GM18867 (cell line): ENCODE results near the gene ACOT7.

Source experiments
- ATAC-seq: cut with Tn5 transposase; IDR thresholded peaks from one replicate; pipeline ENCODE4 v1.9.1; 2021; ENCODE audit warnings: mild to moderate bottlenecking, moderate library complexity; ENCODE audit not compliant: unreplicated experiment

ACOT7 gene

DNA sequence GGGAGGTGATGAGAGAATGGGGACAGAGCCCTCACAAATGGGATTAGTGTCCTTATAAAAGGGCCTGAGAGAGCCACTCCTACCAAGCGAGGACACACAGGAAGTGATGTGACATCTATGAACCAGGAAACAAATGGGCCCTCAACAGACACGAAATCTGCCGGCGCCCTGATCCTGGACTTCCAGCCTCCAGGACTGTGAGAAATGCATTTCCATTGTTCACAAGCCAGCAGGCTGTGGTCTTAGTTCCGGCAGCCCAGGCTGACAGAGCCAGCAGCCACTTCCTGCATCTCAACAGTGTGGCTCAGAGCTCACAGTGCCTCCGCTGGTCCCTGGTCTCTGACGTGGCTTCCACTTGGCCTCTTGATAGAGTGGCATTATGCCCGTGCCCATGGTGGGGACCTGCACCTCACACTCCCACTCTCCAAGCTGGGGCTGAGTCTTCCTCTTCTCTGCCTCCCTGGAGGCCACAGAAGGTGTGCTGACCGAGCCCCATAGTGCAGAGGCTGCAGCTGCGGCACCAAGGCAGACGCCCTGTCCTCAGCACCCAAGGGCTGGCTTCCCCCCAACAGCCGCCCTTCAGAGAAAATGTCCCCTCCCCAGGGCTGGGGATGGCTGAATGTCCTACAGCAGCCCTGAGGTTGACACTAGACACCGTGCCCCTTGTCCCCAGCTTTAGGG lies 44.9 kb downstream of the ACOT7 start:
- no peak for ATAC-seq

DNA sequence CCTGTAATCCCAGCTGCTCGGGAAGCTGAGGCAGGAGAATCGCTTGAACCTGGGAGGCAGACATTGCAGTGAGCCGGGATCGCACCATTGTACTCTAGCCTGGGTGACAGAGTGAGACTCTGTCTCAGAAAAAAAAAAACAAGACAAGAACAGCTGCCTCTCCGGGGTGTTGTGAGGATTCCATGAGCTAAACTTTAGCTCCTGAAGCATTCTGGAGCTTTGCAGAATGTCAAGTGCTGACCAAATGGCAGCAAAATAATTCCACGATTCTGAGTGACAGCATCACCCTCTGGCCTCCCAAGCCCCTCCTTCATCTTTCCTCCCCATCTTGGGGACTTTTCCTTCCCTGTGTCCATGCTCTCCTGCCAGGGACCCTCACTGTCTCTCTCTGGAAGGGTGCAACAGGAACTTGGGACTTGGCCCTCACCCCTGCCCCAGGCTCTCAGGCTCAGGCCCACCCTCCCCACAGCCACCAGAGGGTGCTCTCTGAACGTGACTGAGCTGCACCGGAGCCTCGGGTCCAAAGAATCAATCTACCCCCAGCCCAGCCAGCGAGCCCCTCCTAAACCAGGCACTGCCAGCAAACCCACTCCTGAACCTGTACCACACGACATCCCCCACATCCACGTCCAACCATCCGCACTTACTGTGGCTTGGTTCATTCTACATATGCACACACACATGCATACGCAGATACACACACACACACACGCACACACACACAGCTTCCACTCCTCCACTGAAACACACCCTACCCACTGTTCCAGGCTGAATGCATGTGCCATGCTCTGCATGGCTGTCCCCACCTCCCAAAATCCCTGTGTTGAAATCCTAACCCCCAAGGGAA lies 45.7 kb downstream of the ACOT7 start:
- ATAC-seq, result no peak

DNA sequence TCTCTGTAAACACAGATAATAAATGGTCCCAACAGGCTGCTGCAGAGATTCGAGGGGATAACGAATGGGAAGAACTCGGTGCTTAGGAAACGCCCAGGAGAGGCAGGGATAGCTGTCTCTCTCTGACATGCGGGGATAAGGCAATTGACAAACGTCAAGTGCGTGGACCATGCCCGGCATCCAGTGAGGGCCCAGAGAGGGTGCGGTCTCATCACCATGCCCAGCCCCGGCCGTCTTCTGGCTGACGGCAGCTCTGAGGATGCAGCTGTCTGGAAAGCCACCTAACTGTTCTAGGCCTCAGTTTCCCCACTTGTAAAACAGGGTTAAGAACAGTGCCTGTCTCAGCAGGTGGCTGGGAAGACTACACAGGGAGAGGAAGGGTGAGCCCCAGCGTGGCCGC lies 48.1 kb downstream of the ACOT7 start:
- no peak for ATAC-seq

DNA sequence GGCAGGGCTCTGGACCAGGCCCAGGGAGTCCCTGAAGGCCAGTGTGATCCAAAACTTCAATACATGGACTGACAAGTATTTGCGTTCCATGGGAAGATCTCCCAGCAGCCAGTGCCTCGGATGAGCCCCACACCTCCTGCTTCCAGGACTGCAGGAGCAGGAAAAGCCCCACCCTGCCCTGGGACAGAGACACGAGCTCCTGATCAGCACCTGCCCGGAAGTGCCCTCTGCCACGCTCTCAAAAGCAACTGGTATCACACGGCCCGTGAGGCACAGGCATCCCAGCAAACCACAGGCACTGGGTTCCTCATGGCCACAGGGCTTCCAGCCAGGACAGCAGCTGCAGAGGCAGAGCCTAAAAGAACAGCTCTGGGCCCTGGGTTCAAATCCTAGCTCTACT lies 48.6 kb downstream of the ACOT7 start:
- no peak for ATAC-seq

DNA sequence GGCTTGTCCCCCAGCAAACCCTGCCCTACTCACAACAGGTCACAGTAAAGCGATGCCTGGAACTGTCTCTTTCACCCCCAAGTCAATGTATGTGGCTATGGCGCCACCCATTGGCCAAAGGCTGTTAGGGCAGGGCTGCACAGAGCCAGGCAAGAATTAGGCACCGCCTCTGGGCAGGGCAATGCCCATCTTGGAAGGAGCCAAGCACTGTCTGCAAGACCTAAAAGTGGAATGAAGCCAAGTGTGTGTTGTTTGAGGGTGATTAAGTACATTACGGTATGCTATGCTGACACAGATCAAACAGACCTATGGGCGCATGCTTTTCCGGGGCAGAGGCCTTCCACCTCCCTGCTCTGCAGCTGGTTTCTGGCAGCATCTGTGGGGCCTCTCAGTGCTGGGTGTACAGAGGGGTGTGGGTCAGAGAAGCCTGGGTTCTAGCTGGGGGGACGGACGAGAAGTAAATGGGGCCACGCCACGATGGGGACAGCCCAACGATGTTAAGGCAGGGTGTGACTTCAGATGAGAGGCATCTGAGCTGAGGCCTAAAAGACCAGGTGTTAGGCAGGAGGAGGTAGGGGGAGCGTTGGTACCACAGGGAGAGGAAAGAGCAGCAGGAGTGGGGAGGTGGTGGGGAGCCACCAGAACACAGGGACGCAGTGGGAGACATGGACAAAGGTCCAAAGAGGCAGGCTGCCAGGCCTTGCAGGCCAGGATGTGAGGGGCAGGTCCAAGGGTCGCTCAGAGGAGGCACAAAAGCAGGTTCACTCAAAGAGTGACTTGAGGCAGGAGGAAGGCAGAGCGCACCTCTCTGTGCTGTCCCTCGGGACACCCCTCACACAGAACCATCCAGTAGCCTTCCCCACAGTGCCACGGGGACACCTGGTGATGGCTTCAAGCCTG lies 49.8 kb downstream of the ACOT7 start:
- no peak for ATAC-seq

DNA sequence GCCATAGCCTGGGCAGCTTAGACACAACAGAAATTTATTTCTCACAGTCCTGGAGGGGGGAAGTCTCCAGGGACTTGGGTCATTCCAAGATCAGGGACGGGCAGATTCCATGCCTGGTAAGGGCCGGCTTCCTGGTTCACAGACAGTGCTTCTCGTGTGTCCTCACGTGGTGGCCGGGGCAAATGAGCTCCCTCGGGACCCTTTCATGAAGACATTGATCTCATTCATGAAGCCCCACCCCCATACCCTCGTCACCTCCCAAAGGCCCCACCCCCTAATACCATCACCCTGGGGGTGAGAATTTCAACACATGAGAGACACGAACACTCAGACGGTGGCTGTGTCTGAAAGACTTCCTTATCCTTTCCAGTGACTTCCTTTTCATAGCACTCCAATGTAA lies 51.5 kb downstream of the ACOT7 start:
- ATAC-seq, result no peak

DNA sequence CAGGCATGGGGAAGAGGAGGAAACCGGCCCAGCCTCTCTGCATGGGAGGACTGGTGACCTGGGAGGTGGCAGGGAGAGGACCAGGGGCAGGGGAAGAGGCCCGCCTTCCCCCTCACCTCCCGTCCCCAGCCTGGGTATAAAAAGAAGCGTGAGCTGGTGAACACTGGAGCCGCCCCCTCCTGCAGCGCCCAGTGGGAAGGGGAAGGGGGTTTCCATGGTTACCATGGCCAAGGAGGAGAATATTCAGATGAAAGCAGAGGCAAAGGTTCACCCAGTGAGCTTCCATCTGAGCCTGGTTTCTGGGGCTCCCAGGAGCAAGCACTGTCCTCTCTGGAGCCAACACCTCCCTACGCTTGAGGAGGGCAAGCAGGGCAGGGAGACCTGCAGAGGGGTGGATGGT lies 54.9 kb downstream of the ACOT7 start:
- ATAC-seq, result no peak

DNA sequence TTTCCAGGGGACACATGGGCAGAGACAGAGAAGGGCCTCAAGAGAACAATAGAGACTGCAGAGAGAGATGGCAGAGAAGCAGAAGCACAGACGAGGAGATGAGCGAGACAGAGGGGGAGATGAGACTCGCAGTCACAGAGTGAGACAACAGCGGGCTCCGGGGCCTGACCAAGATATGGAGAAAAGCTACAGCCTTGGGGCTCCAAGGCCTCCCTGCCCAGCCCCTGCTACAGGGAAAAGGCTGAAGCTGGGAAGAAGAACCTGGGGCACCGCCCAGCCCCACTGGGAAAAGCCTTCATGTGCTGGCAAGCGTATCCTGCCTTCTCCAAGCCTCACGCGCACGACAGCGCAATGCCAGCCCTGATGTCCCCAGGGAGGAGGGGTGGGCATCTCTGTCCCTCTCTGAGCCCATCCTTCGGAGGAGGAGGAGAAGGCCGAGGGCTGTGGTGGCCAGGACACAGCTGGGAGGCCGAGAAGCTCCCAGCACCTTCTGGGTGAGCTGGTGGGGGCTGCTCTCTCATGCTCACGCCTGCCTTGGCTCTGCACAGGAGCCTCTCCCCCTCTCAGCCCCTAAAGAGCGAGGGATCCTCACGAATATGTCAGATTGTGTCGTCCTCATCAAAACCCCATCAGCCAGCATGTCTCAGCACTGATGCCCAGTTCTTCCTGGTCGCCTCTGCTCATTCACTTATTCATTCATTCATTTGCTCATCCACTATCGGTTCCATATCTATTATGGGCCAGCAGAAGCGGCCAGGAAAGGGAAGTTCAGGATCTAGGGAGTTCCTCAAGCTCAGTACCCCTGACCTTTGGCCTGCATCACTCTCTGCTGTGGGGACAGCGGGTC lies 56.6 kb downstream of the ACOT7 start:
- ATAC-seq, result no peak

DNA sequence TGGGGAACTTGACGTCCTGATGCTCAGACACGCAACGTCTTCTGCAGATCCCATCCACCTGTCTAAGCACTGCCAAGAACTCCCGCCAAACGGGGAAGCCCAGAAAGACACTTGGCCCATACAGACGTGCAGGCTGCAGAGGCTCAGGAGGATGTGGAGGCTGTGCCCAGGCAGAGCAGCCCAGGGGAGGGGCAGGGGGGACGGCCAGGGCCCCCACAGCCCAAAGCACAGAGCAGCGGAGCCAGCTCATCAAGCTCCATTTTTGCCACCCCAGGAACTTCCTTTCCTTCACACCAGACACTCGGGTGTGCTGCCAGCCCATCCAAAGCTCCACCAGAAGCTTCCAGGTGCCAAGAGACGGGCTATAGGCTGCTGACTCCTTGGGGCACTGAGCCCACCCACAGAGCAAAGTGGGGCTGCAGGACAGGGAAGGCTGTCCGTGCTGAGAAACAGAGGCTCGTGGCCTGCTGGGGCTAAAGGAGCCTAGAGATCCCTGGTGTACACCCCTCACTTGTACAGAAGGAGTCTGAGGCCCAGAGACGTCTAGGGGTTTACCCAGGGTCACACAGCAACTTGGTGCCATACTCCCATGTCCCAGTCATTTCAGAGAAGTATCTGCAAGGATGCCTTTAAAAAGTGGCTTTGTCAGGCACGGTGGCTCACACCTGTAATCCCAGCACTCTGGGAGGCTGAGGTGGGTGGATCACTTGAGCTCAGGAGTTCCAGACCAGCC lies 59.1 kb downstream of the ACOT7 start:
- no peak for ATAC-seq

DNA sequence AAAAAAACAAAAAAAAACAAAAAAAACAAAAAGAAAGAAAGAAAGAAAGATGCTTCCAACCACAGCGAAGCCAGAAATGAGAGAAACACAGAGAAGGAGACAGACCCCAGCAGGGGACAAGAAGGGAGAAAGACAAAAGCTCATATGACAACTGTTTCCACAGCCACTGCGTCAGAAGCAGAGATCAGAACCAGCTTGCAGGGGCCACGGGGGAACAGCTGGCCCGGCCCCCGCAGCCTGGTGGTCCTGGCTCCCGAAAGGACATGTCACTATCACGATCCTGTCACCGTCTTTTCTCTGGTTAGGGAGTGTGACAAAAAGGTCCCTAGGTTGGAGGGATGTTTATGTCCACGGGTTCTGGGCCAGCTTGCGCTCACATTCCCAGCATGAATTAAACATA lies 60.7 kb downstream of the ACOT7 start:
- no peak for ATAC-seq

DNA sequence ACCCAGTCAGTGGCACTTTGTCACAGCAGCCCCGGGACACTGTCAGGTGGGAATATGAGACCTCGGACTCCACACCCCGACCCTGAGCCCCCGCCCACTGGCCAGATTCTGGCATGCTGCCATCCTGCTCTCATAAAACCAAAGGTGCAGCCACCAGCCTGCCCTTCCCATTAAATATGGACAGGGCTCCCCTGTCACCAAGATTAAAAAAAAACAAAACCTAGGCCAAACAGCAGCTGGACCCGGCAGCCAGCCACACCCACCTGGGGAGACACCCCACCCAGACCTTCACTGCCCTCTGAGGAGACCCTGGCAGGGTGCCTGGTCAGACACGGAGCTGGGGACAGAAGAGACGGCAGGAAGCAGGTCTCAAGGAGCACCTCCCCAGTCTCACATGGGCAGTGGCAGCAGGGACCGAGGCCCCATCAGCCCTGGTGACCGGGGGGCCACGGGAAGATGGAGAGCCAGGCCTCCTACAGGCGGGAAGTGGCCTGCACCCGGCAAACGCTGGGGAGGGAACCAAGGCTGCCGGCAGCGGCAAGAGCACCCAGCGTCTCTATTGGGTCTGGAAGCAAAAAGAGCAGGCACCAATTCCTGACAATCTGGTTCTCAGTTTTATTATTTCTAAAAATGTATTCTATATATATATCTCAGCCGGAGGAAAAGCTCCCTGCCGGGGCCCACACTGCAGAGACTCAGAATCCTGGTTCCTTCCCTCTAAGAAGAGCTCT lies 61.9 kb downstream of the ACOT7 start:
- ATAC-seq, result no peak

DNA sequence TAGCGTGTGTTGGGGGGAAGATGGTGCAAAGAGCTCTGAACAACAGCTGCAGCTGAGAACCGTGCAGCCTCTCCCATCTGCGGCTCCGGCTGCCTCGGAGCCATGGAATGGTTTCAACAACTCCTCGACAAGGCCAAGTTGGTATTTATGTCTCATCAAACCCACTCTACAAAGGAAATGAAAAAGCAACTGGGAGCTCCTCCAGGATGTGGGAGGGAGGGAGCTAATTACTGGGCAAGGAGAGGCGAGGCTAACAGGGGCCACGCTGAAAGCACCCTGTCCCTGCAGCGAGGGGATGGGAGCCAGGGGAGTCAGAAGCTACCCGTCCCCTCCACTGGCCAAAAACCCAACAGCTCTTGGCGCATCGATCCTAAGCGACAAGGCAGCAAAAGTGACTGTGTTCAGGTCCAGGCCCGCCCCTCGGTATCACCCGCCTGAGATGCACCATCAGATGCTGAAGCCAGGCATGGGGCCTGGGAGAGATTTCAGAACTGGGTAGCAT lies 63.1 kb downstream of the ACOT7 start:
- no peak for ATAC-seq

DNA sequence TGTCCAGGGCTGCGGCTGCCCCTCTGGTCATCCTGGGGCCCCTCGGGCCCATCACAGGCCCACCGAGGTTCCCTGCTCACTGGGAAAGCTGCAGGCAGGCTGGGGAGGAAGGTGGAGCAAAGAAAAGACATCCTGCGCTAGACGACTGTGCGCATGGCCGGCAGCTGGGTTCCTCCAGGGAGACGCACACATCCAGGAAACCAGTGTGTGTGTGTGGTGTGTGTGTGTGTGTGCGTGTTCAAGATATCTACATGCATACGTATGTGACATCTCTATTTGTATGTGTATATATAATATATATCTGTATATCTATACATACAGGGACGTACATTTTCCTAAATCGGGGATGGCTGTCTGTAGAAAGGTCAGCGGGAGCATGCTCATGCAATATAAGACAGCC lies 63.7 kb downstream of the ACOT7 start:
- no peak for ATAC-seq

DNA sequence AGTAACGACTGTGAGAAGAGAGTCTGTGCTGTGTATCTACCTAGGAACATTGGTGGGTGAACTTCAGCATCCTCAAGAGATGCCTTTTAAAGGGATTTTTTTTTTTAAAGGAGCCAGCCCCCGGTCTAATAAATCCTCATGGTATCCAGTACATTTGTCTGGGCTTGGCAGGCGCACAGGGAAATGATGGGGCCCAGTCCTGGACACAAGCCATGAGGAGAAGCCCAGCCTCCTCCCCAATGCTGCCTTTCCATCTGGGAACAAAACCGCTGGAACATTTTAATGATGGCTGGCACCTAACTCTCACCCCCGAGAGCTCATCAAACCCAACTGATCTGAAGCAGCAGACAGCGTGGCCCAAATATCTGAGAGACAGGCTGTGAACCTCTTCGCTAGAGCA lies 64.2 kb downstream of the ACOT7 start:
- ATAC-seq, result no peak

DNA sequence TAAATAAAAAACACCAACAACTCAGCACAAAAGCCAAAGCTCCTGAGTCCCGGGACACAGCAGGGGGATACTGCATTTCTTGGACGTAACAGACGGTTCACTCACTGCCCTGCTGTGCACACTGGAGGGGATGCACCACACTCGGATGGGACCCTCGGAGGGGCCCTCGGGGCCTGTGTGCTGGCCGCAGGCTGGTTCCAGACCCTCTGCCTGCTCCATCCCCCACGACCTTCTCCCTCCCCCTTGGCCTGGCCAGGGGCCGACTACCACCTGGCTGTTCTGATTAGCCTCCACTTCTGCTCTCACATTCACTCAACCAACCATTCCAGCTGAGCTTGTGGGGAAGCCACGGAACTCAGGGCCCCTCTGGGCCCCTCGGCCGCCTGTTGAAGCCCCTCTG lies 64.9 kb downstream of the ACOT7 start:
- ATAC-seq, result no peak

DNA sequence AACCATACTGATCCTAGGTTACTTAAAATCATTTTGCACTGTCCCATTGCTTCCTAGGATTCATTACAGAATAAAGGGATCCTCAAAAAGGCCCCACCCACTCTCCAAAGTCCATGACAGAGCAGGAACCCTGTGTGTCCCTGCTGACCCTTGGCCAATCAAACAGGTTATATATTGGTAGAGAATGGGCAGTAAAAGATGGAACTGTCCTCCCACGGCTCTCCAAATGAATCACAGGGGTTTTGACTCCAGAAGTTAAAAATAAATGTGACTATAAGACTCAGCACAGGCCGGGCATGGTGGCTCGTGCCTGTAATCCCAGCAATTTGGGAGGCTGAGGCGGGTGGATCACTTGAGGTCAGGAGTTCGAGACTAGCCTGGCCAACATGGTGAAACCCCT lies 65.5 kb downstream of the ACOT7 start:
- ATAC-seq, result no peak

DNA sequence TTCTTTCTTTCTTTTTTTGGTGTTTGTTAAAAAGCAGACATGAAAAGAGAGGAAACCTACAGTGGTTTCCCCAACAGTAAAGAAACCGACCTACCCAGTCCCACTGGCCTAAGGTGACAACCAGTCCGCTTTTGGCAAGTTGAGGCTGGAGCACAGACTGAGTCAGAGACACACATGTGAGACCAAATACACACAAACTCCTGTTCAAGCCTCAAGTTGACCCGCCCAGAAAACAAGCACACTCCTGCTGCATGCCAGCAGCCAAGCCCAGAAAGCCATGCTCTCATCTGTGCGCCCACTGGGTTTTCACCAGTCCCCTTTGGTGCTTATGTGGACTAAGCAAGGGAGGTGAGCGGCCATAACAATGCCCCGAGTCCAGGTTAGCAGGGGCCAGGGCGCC lies 68.1 kb downstream of the ACOT7 start:
- ATAC-seq, result no peak

DNA sequence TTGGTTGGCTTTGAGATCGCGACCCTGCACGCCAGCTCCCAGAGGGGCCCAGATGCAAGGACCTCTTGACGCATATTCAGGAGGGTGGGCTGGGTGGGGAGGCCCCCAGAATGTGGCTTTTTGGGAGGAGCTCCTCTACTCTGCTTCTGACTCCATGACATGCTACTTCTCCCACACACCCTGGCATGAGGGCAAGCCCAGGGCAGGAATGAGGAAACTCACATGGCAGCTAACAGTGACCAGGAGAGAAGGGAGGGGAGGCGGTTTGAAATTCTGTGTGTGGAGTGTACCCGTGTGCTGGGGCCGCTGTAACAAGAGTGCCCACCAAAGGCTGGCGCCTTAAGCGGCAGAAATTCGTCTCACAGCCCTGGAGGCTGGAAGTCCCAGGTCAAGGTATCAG lies 71.4 kb downstream of the ACOT7 start:
- ATAC-seq, result no peak

DNA sequence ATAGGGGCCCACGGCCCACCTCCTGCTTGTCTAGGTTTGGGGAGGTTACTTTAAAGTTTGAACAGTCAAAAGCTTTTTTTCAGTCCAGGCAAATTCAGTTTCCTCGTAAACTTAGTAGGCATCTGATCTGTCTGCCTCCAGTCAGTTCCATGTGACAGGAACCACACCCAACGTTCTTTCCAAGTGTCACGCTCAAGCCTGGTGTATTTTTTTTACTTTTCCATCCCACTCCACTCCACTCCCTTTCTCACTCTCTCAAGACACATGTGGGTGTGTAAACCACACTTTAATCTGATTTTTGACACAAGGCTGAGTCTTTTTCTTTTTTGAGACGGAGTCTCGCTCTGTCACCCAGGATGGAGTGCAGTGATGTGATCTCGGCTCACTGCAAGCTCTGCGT lies 72.4 kb downstream of the ACOT7 start:
- ATAC-seq, result no peak
